DMS53 treated with DMSO at 0.1 percent for 48 hours (cell line): ENCODE measurements around the gene KCNN1.
"Not testable (repeated sequence)": the region's sequence is repeated elsewhere in the genome, so short reads cannot be mapped to it uniquely, and the experiment has no call there.

Source experiments
- DNase-seq: peaks from one replicate; lab custom pipeline; 2025; ENCODE audit not compliant: unreplicated experiment; lab: John Stamatoyannopoulos, UW

KCNN1 gene

GRCh38 chr19:17966550-17967256 is at the start of gene KCNN1:
Gene KCNN1 (plus strand): TSS chr19:17967107. CDS start chr19:17973889, 6,782 bp downstream.
- DNase-seq = no peak

GRCh38 chr19:17918151-17918550 is 48.8 kb upstream of the KCNN1 start:
- not testable (repeated sequence) for DNase-seq

- DNase-seq = not testable (repeated sequence)
Observed at GRCh38 chr19:17919122-17919521, 47.8 kb upstream of the KCNN1 start.

GRCh38 chr19:17920527-17920926 is 46.4 kb upstream of the KCNN1 start:
- DNase-seq = no peak

- DNase-seq = no peak
Observed at GRCh38 chr19:17922138-17922537, 44.8 kb upstream of the KCNN1 start.

- DNase-seq = no peak
Observed at GRCh38 chr19:17926044-17926443, 40.9 kb upstream of the KCNN1 start.

- DNase-seq = no peak
Observed at GRCh38 chr19:17929056-17929455, 37.9 kb upstream of the KCNN1 start.

GRCh38 chr19:17931532-17932191 is 35.2 kb upstream of the KCNN1 start:
- no peak for DNase-seq

GRCh38 chr19:17932485-17933338 is 34.2 kb upstream of the KCNN1 start, which contains the start of gene CCDC124:
Gene CCDC124 (plus strand): TSS chr19:17933015. CDS start chr19:17936421, 3,406 bp downstream.
- peak; percentile 85 for DNase-seq

GRCh38 chr19:17933414-17934129 is 33.3 kb upstream of the KCNN1 start:
- peak; percentile 51 for DNase-seq

- DNase-seq = no peak
Observed at GRCh38 chr19:17936379-17936778, 30.5 kb upstream of the KCNN1 start.

- DNase-seq = no peak
Observed at GRCh38 chr19:17937371-17937900, 29.5 kb upstream of the KCNN1 start.

- DNase-seq = peak; percentile 17
Observed at GRCh38 chr19:17938092-17938845, 28.6 kb upstream of the KCNN1 start.

GRCh38 chr19:17942181-17942580 is 24.7 kb upstream of the KCNN1 start:
- DNase-seq = no peak

- DNase-seq = no peak
Observed at GRCh38 chr19:17942582-17943273, 24.2 kb upstream of the KCNN1 start.

GRCh38 chr19:17943274-17944221 is 23.4 kb upstream of the KCNN1 start:
- no peak for DNase-seq

- no peak for DNase-seq
Observed at GRCh38 chr19:17944301-17944700, 22.6 kb upstream of the KCNN1 start.
